ENCODE data around the gene NELFA.

The NELFA gene

DNA sequence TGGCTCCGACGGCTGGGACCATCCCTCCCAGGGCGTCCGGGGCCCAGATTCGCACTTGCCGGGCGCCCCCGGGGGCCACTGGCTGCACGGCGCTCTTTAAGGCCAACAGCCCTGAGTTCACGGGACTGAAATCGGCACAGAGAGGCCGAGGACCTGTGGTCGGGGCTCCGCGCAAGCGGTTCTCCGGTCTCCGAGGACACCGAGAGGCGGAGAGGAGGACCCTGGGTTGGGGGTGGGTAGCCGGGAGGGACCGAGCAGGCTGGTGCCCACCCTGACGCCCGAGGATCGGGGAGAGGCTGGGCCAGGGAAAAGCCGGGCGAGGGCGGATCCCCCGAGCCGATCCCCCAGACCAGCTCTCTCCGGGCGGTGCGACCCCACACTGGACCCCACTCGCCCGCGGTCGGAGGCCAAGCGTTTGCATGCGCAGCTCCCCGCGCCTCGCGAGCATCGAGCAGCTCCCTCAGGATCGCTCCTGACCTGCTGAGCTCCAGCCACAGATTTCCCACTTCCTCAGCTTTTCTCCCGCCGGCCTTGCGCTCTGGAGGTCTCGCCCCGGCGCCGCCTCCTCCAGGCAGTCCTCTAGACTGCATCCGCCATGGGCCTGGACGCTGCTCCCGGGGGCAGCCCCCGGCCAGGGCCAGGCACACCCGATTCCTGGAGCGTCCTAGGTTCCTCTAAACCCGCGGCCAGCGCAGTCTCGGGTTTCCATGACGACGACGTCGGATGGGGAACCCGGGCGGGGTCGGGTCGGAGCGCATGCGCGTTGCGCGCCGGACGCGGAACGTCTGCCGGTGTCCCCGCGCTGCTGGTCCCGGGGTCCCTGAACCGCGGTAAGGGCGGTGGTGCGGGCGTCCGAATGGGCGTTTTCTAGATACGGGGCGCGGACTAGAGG is 32.7 kb upstream of the NELFA start (continued):
- no peak for TF ChIP-seq ZNF169 (tag by site-specific recombination; IDR thresholded peaks at IDR 0.05)
- no peak for TF ChIP-seq ZNF664 (tag by site-specific recombination; IDR thresholded peaks at IDR 0.05)
- TF ChIP-seq ZSCAN5A (tag by site-specific recombination; IDR thresholded peaks at IDR 0.05), result no peak
- TF ChIP-seq ZNF701 (tag by site-specific recombination; IDR thresholded peaks at IDR 0.05), result no peak
- no peak for TF ChIP-seq ZNF23 (tag by site-specific recombination; IDR thresholded peaks at IDR 0.05; ENCODE audit: borderline replicate concordance)
- peak; percentile 66 for TF ChIP-seq ZBTB26 (tag by site-specific recombination; optimal IDR thresholded peaks at IDR 0.05)
- TF ChIP-seq ZNF19 (tag by site-specific recombination; IDR thresholded peaks at IDR 0.05; ENCODE audit: low read depth), result no peak
- TF ChIP-seq ZNF341 (tag by site-specific recombination; IDR thresholded peaks at IDR 0.05; ENCODE audit: low read depth), result no peak
- TF ChIP-seq PRDM1 (tag by site-specific recombination; IDR thresholded peaks at IDR 0.05), result no peak
- peak; percentile 68 for TF ChIP-seq ZBTB20 (tag by site-specific recombination; IDR thresholded peaks at IDR 0.05)
- peak; percentile 57 for TF ChIP-seq SP7 (tag by site-specific recombination; IDR thresholded peaks at IDR 0.05)
- no peak for TF ChIP-seq ZNF223 (tag by site-specific recombination; IDR thresholded peaks at IDR 0.05)
- no peak for TF ChIP-seq ZNF670 (tag by site-specific recombination; IDR thresholded peaks at IDR 0.05; ENCODE audit: low read depth)
- TF ChIP-seq ZNF362 (tag by site-specific recombination; IDR thresholded peaks at IDR 0.05), result no peak
- no peak for TF ChIP-seq ZFHX2 (tag by site-specific recombination; conservative IDR thresholded peaks at IDR 0.05)
- no peak for TF ChIP-seq ZNF239 (tag by site-specific recombination; IDR thresholded peaks at IDR 0.05)
- TF ChIP-seq, protein P1, sequence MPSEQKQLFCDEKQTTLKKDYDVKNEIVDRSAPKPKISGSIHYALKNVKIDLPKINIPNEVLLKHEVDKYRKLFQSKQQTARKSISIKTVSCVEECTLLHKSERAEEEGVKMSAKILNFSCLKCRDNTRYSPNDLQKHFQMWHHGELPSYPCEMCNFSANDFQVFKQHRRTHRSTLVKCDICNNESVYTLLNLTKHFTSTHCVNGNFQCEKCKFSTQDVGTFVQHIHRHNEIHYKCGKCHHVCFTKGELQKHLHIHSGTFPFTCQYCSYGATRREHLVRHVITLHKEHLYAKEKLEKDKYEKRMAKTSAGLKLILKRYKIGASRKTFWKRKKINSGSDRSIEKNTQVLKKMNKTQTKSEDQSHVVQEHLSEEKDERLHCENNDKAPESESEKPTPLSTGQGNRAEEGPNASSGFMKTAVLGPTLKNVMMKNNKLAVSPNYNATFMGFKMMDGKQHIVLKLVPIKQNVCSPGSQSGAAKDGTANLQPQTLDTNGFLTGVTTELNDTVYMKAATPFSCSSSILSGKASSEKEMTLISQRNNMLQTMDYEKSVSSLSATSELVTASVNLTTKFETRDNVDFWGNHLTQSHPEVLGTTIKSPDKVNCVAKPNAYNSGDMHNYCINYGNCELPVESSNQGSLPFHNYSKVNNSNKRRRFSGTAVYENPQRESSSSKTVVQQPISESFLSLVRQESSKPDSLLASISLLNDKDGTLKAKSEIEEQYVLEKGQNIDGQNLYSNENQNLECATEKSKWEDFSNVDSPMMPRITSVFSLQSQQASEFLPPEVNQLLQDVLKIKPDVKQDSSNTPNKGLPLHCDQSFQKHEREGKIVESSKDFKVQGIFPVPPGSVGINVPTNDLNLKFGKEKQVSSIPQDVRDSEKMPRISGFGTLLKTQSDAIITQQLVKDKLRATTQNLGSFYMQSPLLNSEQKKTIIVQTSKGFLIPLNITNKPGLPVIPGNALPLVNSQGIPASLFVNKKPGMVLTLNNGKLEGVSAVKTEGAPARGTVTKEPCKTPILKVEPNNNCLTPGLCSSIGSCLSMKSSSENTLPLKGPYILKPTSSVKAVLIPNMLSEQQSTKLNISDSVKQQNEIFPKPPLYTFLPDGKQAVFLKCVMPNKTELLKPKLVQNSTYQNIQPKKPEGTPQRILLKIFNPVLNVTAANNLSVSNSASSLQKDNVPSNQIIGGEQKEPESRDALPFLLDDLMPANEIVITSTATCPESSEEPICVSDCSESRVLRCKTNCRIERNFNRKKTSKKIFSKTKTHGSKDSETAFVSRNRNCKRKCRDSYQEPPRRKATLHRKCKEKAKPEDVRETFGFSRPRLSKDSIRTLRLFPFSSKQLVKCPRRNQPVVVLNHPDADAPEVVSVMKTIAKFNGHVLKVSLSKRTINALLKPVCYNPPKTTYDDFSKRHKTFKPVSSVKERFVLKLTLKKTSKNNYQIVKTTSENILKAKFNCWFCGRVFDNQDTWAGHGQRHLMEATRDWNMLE (tag by site-specific recombination; conservative IDR thresholded peaks at IDR 0.05; ENCODE audit: low read depth), result no peak
- TF ChIP-seq ZNF175 (tag by site-specific recombination; IDR thresholded peaks at IDR 0.05), result no peak
- TF ChIP-seq ZNF37A (tag by site-specific recombination; IDR thresholded peaks at IDR 0.05), result no peak
- TF ChIP-seq KLF1 (tag by site-specific recombination; IDR thresholded peaks at IDR 0.05), result 0 out of 2 replicates have a peak, but pooled peaks have one; percentile 27
- TF ChIP-seq SETDB1 (IDR thresholded peaks at IDR 0.05; ENCODE audit: insufficient read length, low read length), result no peak
- no peak for TF ChIP-seq ZNF660 (tag by site-specific recombination; IDR thresholded peaks at IDR 0.05)
- no peak for TF ChIP-seq BCL6B (tag by site-specific recombination; IDR thresholded peaks at IDR 0.05)
- no peak for TF ChIP-seq ZNF473 (tag by site-specific recombination; IDR thresholded peaks at IDR 0.05)
- TF ChIP-seq ZNF843 (tag by site-specific recombination; IDR thresholded peaks at IDR 0.05), result no peak
- TF ChIP-seq ZNF398 (tag by site-specific recombination; IDR thresholded peaks at IDR 0.05), result no peak
- no peak for TF ChIP-seq ZNF416 (tag by site-specific recombination; IDR thresholded peaks at IDR 0.05)
- no peak for TF ChIP-seq YY1 (tag by site-specific recombination; IDR thresholded peaks at IDR 0.05)
- no peak for TF ChIP-seq ZBTB48 (tag by site-specific recombination; IDR thresholded peaks at IDR 0.05)

Measured in HEK293 (cell line).